Heart right ventricle (tissue), 16 donors: ENCODE measurements around the gene BORCS5. TPM values are rescaled to one million over a fixed set of nuclear protein-coding genes. Genes with fewer than 3 reads are reported as not detected.

ENCODE experiments used
- ATAC-seq, 8 donors: fragments of 200-7000 bp; cut with Tn5 transposase; one replicate each; pipeline ENCODE4 v1.9.1; 2020; ENCODE audit warnings: mild to moderate bottlenecking in 8 of 8, moderate library complexity in 8 of 8, moderate number of reproducible peaks in 1 of 8
- DNase-seq, 2 donors: peaks; one replicate each; pipeline ENCODE4 v3.0.0-alpha.2; 2020
- H3K27ac ChIP-seq, 10 donors: fragments of 200-600 bp; sonication (generic) in 2 of 10; one replicate each; pipeline versions ENCODE4 v1.5.0 to v1.8.0; 2020 to 2022; ENCODE audit warnings: mild to moderate bottlenecking in 3 of 10
- H3K27me3 ChIP-seq, 7 donors: fragments of 200-600 bp; one replicate each; pipeline ENCODE4 v1.8.0; 2021 to 2022; ENCODE audit warnings: mild to moderate bottlenecking in 2 of 7
- H3K36me3 ChIP-seq, 9 donors: fragments of 200-600 bp; sonication (generic) in 1 of 9; one replicate each; pipeline versions ENCODE4 v1.5.0 to v1.8.0; 2020 to 2022; ENCODE audit warnings: mild to moderate bottlenecking in 2 of 9
- H3K4me1 ChIP-seq, 9 donors: fragments of 200-600 bp; sonication (generic) in 1 of 9; one replicate each; pipeline versions ENCODE4 v1.5.0 to v1.8.0; 2020 to 2022; ENCODE audit warnings: mild to moderate bottlenecking in 4 of 9
- H3K4me3 ChIP-seq, 10 donors: fragments of 200-600 bp; sonication (generic) in 2 of 10; one replicate each; pipeline versions ENCODE4 v1.5.0 to v1.8.0; 2020 to 2022; ENCODE audit warnings: mild to moderate bottlenecking in 7 of 10, moderate library complexity in 2 of 10
- H3K9me3 ChIP-seq, 11 donors: fragments of 200-600 bp in 10 of 11; sonication (generic) in 2 of 11; one replicate each; pipeline versions ENCODE4 v1.5.0 to v1.8.0; 2013 to 2022; ENCODE audit warnings: mild to moderate bottlenecking in 2 of 11, control low read depth in 1 of 11, moderate library complexity in 1 of 11
- CTCF ChIP-seq, 9 donors: fragments of 200-600 bp; sonication (generic) in 2 of 9; IDR thresholded peaks; one replicate each; pipeline versions ENCODE4 v1.5.0 to v1.8.0; 2021 to 2022; ENCODE audit warnings: antibody characterized with exemption in 9 of 9, mild to moderate bottlenecking in 5 of 9, moderate library complexity in 1 of 9
- WGBS, 2 donors: extraction: QIAGEN DNeasy Blood & Tissue Kit; methylation state at CpG; one replicate each; pipeline ENCODE4 v1.1.7; 2013; ENCODE audit warnings: inconsistent platforms in 1 of 2; 5-methylcytosine and 5-hydroxymethylcytosine counted together
- intact Hi-C, 10 donors: fragments of 100-400 bp; cut with DNase I; formaldehyde crosslinking; loops; one replicate each; pipeline versions ENCODE4 v1.11.1 to v1.14.2; 2022
- polyA plus RNA-seq, 2 donors: library from polyadenylated mRNA; stranded (reverse); fragments of 200-250 nt; gene quantifications; one replicate each; pipeline ENCODE4 v1.2.3, GENCODE V29; 2013
- total RNA-seq, 10 donors: library from RNA; stranded (reverse); fragmentation: NEBNext Ultra II Directional in 3 of 10; extraction: Animal tissue kit (Norgen Biotek cat#: 25700) in 3 of 10; gene quantifications; one replicate each; pipeline versions ENCODE4 v1.2.1 to v1.2.4, GENCODE V29; 2021 to 2023
- donor health status: Arrhythmogenic right ventricular cardiomyopathy.
- donor health status: ischemic (EF 13 %, LVEDD 7.1; RV severe dilation, severe dysfunction).
- donor health status: healthy with polysubstance abuse.
- donor health status: DM: no; HTN: yes; CAD: no.
- donor health status: DM: no; HTN: no; CAD: no.
- donor health status: ischemic (EF 25% LVEDD 6.9; RV normal size, moderate dysfunction).
- donor health status: ischemic (EF 25% LVEDD 5.7; RV mildly dilated, moderate dysfunction).
- donor health status: healthy.
- donor health status: DM: yes; HTN: yes; CAD: no.
- donor health status: Ischemic cardiomyopathy.
- donor health status: ischemic (EF 35%, LVEDD 5.7; RV mildly dilated, moderate dysfunction).
- donor health status: nonischemic (EF 11% LVEDD 7.7; RV severe dilation, severe dysfunction).
- donor health status: DM: yes; HTN: yes; CAD: no.
- donor health status: PGD.
- donor health status: ischemic (EF 29% LVEDD 5.4; RV normal size, mild dysfunction).
- donor health status: nonischemic (EF 23%, LVEDD 6.1; RV moderate dilation, normal function).

BORCS5 gene
- total and polyA plus RNA-seq, 12 donors = 2.5 to 15.4 (median 11.5) TPM

GRCh38 chr12:12507121-12507520 lies 150.2 kb downstream of the BORCS5 start:
- intact Hi-C loops = loop anchor here in 5 of 10 donors (5.0 kb wide), 2 partner anchors 55 to 195 kb away; partner anchors contain the start of gene DUSP16 (in 4 of the 5)
- no peaks in the 10 kb centered on the region for H3K27me3 ChIP-seq
- no peak overlapping the region for H3K4me3 ChIP-seq
- DNase-seq (no peak), ATAC-seq (peak in 1 of 8 donors; percentile 29)
- TF ChIP-seq CTCF (IDR thresholded peaks at IDR 0.05) = no peak
- peak overlapping the region in 8 of 10 donors; percentile 62 to 87 (median 70) for H3K27ac ChIP-seq
- H3K9me3 ChIP-seq = no peaks in the 10 kb centered on the region
- no peaks in the 10 kb centered on the region for H3K36me3 ChIP-seq
- 44 to 55% methylated on average over 1 of the region's 1 CpG for WGBS, 2 donors
- peaks cover 0 to 72% (median 61%) of the 10 kb centered on the region in 9 donors for H3K4me1 ChIP-seq

GRCh38 chr12:12508612-12509011 lies 151.7 kb downstream of the BORCS5 start:
- Histone ChIP-seq H3K4me3 (no peak overlapping the region), H3K36me3 (no peaks in the 10 kb centered on the region), H3K4me1 (peaks cover 0 to 81% (median 73%) of the 10 kb centered on the region in 9 donors), H3K27me3 (no peaks in the 10 kb centered on the region), H3K9me3 (no peaks in the 10 kb centered on the region), H3K27ac (peak overlapping the region in 1 of 10 donors; percentile 37)
- no peak for TF ChIP-seq CTCF (IDR thresholded peaks at IDR 0.05)
- intact Hi-C loops = loop anchor here in 5 of 10 donors (5.0 kb wide), 2 partner anchors 54 to 194 kb away; partner anchors contain the start of gene DUSP16 (in 4 of the 5)
- WGBS, 2 donors = 91 to 93% methylated on average over 2 of the region's 2 CpGs
- ATAC-seq = no peak
- no peak for DNase-seq

GRCh38 chr12:12510141-12510540 lies 153.3 kb downstream of the BORCS5 start:
- 90 to 92% methylated on average over 2 of the region's 2 CpGs for WGBS, 2 donors
- peaks cover 0 to 89% (median 62%) of the 10 kb centered on the region in 9 donors for H3K4me1 ChIP-seq
- no peak overlapping the region for H3K4me3 ChIP-seq
- no peak for TF ChIP-seq CTCF (IDR thresholded peaks at IDR 0.05)
- ATAC-seq = no peak
- H3K27me3 ChIP-seq = no peaks in the 10 kb centered on the region
- intact Hi-C loops = no loop called here
- peak overlapping the region in 4 of 10 donors; percentile 5 to 62 (median 30) for H3K27ac ChIP-seq
- no peaks in the 10 kb centered on the region for H3K36me3 ChIP-seq
- H3K9me3 ChIP-seq = no peaks in the 10 kb centered on the region
- no peak for DNase-seq

- DNase-seq = no peak
- Histone ChIP-seq H3K4me1 (peaks cover 0 to 85% (median 58%) of the 10 kb centered on the region in 9 donors), H3K9me3 (no peaks in the 10 kb centered on the region), H3K36me3 (peaks cover 0 to 3% (median 0%) of the 10 kb centered on the region in 9 donors), H3K27ac (peak overlapping the region in 3 of 10 donors; percentile 5 to 62 (median 9)), H3K27me3 (no peaks in the 10 kb centered on the region), H3K4me3 (no peak overlapping the region)
- no peak for TF ChIP-seq CTCF (IDR thresholded peaks at IDR 0.05)
- intact Hi-C loops = no loop called here
- ATAC-seq = no peak
- 96 to 98% methylated on average over 2 of the region's 2 CpGs for WGBS, 2 donors
These were observed 153.7 kb downstream of the BORCS5 start for GRCh38 chr12:12510551-12510950.
